HG03064 (cell line): ENCODE results near the gene MRPS5.

ENCODE experiments used
- ATAC-seq: cut with Tn5 transposase; IDR thresholded peaks from one replicate; pipeline ENCODE4 v1.9.1; 2021; ENCODE audit warnings: low read depth; ENCODE audit not compliant: unreplicated experiment

The MRPS5 gene

DNA sequence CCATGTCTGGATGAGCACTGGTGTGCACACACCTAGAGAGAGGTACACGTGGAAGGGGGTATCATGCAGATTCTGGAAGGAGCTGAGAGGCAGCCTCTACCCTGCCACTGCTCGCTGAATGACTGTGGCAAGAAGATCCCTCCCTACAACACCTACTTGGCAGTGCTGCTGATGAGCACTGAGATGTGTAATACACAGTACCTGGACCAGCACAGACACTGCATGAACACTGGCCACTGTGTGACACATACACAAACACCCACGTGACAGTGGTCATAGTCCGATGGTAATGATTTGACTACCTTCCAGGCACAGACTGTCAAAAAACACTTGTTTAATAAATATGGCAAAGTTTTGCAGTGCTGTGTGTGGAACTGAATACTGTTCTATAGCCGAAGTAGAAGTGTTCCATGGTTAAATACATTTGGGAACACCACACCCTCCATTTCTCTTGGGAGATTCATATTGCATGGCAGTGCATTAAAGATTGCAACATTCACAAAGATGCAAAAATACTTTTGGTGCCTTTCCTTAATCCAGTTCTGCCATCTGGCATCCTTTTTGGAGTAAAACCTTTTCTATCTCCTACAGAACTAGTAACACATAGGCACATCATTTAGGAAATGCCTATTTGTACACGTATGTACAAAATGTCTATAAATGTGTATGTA is 29.6 kb downstream of the MRPS5 start:
- ATAC-seq, result no peak

DNA sequence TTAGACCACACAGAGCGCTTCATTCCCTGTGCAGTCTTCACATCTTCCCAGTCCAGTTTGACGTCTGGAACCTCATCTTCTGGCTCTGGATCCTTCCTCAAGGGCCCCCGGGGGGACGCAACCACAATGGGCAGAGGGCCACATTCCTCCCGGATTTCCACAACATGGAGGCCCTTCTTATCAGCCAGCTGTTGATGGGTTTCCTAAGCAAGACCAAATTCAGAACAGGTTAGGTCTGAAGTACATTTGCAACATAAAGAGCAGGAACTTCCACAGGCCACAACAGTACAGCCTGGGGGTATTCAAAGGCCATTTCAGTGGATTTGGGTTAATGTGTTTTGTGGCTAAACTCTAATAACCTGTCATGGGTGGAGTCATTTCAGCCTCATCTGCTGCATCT is 34.2 kb downstream of the MRPS5 start:
- no peak for ATAC-seq

DNA sequence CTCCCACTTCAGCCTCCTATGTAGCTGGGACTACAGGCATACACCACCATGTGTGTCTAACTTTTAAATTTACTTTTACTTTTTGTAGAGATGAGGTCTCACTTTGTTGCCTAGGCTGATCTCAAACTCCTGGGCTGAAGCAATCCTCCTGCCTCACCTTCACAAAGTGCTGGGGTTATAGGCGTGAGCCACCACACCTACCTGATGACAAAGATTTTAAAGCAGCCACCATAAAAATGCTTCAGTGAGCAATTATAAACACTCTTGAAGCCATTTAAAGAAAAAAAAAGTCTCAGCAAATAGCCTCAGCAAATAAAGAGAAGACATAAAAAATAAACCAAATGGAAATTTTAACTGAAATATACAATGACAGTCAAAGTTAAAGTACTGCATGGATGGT is 35.6 kb downstream of the MRPS5 start:
- no peak for ATAC-seq

DNA sequence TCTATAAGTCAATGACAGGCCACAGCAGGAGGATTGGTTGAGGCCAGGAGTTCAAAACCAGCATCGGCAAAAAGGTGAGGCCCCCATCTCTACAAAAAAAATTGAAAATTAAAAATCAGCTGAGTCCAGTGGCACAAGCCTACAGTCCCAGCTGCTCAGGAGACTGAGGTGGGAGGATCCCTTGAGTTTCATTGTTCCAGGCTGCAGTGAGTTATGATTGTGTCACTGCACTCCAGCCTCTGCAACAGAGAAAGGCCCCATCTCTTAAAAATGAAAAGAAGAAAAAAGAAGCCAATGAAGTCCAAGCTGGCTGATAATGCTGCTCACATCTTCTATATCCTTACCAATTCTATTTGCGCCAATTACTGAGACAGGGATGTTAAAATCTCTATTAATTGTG is 39.1 kb downstream of the MRPS5 start:
- ATAC-seq, result no peak

DNA sequence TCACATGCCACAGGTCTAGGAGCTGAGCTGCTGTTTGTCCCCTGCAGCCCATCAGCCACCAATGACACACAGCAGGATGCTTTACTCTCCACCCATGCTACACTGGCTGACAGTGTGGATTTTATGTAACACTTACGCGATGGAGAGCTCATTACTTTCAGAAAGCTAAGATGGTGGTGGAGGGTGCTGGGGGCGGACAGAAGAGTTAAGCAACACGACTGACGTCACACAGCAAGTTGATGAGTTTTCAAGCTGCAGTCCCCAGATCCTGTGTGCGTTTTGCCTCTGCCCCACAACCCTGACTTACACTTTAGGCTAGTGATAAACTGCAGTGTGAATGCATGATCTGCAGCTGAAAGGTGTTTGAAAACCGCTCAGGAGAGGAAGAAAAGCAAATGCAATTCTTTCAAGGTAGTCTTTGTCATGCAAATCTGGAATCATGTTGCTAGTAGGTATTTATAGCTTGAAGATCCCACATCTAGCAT is 42.4 kb downstream of the MRPS5 start:
- no peak for ATAC-seq

DNA sequence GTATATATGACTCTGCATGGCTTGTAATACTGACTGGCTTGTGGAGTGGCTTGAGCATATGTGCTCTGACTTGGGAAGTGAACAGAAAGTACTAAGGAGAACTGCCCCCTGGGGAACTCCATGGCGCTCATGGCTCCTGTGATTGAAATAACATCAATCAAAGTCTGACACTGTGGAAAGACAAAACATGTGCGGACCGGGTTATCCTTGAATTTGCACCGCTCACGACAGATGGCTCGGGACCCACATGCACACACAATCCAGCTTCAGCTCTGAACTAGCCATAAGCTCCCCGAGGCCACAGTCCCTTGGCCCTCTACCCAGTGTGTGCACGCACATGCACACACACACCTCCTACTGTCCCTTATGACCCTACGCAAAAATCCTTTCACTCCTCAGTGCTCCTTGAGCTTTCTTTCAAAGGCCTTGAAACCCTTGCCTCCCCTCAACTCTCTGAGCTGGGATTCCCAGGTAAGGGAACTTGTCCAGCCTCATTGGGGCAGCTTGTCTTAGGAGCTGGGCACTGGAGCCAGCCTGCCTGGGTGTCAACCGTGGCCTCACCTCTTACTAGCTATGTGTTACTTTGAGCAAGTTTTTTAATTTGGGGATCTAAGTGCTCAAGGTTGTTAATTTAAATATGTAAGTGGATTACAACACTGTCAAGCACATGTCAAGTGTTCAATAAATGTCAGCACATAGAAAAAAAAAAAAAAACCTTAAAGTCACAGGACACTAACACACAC is 43.6 kb downstream of the MRPS5 start:
- ATAC-seq, result no peak

DNA sequence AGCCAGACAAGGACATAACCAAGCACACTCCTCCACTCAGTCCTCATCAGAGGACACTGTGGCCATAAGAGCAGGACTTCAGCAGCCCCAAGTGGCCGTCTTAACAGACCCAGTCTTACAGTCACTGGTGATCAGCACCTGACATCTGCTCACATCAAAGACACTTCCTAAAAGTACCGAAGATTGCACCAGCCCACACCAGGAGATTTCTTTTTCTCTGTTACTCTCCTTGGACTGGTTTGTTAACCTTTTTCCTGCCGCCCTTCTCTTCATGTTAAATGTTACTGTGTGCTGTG is 44.1 kb downstream of the MRPS5 start:
- ATAC-seq, result no peak

DNA sequence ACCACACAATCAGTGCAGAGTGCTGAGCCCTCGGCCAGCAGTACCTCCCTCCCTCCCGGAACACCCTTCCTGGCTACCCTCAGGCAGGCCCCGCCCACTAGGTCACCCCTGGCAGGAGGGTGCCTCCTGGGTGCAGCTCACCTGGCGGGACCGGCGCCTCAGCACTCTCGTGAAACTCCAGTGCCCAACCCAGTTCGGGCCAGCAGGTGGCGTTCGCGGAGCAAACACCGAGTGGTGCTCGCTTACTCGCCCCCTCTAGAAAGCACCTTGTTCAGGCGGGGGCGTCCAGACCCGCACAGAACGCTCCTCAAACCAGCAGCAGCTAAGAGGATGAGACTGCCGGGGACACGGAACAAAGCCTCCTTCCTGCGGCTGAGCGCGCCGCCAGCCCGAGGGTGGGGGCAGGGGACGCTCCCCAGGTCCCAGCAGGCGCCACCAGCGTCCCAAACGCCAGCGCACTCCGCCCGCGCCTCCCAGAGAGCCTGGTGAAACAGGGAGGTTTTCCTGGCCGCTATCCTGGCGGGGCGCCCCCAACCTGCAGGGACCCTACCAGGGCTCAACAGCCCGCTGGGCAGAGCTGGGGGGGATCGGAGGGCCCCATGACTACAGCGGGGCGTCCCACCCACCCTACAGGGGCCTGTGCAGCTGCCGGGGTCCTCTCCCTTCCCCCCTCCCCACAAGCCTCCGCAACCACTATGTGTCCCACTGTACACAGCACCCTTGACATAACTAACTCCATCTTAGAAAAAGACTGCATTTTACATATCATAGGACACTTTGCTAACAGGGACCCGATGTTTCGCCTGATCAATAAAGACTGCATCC is 44.7 kb downstream of the MRPS5 start:
- peak; percentile 73 for ATAC-seq

DNA sequence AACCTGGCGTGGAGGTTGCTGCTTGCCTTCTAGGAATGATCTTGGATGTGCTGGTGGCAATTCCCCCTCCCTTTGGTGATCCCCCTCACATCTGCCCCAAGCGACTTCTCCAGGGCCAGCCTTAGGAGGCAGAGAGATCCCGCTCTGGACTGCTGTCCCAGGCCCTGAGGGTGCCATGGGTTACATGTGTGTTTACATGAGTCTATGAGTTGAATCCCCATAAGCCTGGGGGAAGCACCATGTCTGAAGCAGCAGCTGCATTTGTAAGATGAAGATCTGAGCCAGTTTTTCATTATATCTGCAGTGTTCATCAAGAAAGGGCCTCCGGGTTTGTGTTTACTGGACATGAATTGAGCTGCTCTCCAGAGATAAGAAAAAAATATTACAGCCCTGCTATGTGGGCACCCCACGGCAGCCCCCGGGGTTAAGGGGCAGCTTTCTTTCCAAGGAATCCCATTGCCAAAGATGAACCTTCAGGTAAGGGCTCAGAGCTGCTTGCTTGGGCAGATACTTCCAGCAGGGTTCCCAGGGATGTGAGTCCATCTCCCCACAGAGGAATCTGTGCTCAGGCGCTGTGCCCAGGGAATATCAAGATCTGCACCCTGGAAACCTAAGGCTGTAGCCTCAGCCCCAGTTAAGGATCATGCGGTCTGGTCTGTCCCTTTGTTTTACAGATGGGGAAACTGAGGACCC is 46.0 kb downstream of the MRPS5 start:
- no peak for ATAC-seq

DNA sequence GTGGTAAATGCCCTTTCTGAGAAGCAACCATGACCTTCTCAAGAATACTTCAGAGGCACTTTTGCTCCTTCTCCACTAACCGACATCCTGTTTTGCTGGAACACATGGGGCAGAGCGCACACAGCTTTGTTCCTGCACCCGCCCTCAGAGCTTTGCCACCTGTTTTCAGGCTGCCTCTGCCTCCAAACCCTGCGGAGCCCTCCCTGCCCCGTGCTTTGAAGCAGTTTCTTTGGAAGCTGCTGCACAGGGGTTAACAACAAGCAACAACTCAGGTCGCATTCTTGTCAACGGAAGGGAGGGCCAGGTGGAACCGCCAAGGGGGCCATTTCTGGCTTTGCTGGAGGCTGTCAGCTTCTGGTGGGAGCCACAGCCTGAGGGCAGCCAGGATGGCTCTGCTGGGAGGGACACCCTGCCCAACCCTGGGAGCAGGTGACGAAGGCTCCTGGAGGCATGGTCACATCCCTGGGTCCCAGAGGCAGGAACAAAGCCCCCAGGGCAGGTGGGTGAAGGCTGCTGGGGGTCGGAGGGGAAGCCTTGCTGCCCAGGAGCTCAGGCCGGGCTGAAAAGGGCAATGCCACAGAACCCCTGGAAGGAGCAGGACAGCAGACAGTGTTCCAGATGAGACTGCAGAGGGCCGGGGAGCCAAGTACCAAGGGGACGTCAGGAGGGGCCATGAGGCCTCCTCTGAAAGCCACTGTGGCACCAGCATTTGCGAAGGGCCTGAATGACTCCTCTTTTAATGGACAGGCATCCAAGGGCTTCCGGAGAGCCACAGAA is 46.8 kb downstream of the MRPS5 start:
- no peak for ATAC-seq

DNA sequence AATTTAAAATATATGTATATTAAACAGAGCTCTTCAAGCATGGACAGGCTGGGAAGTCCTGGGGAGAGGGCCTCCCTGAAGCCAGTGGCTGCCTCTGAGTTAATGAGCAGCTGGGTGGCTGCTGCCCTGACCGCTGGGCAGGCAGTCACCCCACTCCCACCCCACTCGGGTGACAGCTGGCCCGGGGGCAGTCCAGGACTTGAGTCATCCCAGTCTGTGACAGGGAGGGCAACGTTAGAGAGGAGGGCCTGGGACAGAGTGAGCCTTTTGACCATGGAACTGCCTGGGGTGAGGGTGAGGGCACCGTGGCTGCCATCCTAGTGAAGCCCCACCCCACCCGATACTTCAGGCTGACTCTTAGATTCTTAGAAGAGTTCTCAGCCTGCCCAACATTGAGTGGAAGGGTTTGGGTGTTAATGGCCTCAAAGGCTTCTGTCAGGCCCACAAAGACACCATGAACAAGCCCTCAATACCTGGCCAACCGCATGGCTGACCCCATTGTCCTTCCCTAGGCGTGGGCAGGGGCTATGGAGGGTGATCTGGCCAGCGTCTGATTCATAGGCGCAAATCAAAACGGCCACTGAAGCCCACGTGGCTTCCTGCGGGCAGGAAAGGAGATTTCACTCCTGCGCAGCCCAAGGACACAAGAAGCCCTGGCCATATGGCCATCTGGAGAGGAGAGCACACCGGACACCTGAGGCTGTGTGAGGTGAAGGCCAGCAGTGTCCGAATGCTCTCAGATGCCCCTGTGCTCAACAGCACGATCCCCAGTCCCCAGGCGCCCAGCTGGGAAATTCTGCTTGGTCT is 47.5 kb downstream of the MRPS5 start:
- ATAC-seq, result no peak

DNA sequence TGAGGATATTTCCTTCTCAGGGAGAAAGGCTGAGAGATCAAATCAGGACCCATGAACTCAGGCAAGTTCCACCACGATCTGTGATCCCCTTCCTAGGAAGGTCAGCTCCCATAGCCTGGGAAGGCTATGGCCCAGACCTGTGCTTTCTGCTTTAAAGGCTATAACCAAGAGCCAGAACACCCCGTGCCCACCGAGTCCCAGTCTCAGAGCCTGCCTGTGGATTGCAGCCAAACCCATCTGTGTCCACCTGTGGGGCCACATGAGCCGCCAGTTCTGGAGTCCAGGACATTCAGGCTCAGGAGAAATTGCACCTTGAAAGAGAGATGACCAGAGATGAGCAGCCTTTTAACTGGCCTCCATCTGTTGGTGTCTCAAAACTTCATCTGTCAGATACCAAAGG is 49.2 kb downstream of the MRPS5 start:
- ATAC-seq, result no peak

DNA sequence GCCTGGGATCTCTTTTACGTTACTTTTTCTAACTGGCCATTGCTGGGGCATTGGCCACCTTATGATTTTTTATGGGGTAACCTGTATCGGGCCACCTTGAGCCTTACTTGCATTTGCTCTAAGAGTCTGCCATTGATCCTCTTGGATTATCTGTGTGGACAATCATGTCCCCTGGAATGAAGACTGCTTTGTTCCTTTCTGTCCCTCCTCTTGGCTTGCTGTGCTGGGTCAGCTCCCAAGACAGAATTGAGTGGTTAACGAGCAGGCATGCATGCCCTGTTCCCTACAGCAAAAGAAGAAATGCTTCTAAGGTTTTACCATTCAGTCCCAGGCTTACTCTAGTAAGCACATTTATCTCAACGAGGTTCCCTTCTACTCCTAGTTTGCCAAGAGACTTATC is 49.8 kb downstream of the MRPS5 start:
- ATAC-seq, result no peak

DNA sequence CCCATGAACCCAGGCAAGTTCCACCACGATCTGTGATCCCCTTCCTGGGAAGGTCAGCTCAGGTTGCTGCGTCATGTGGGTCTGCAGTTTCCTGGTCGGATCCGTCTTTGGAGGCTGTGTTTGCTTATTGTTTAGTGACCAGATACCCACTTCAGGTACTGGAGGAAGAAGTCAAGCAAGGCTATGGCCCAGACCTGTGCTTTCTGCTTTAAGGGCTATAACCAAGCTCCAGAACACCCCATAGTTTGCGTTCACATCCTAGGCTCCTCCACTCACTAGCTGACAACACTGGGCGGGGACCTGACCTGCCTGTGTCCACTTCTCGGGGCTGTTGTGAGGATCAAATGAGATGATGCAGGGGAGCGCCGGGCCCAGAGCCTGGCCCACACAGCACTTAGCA is 52.1 kb downstream of the MRPS5 start:
- ATAC-seq, result no peak

DNA sequence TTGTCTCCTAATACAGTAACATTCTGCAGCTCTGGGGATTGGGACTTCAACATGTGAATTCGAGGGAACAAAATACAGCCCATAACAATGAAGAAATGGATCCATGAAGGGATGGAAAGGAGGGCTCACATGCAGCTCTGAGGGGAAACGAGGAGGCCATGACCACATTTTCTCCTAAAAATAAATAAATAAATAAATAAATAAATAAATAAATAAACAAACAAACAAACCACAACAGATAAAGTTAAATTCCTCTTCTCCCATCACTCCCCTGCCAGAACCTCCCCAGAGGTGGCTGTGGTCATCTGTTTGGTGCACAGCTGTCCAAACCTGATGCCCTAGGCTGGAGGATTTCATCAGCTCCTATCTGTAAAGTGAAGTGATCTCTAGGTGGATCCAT is 53.4 kb downstream of the MRPS5 start:
- ATAC-seq, result no peak

DNA sequence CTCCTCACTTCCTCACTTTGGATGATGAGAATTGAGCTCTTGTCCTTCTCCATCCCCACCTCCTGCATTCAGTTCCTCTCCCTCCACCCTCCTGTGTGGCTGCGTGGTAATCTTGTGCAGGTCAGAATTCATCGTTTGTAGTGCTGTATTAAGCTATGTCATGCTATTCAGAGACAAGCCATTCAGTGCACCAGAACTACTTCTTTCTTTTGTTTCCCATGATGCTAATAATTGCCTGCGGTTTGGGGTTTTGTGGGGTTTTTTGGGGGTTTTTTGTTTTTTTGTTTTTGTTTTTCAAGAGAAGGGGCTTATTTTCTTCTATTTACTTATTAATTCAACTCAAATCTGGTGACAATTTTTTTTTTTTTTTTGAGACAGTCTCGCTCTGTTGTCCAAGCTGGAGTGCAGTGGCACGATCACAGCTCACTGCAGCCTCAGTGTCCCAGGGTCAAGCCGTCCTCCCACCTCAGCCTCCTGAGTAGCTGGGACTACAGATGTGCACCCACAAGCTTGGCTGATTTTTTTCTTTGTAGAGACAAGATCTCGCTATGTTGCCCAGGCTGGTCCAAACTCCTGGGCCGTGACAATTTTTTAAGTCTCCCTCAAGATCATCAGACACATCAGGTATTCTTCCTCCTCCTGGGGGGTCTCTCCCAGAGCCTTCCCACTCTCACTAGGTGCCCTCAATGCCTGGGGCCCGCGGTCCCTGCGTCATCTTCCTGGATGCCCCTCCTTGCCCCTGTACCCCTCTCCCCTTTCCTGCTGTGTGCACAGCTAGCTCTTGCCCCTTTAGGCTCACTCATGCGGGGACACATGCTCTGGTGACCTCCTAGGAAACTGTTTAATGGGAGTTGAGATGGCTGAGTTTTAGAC is 58.3 kb downstream of the MRPS5 start:
- ATAC-seq, result no peak

DNA sequence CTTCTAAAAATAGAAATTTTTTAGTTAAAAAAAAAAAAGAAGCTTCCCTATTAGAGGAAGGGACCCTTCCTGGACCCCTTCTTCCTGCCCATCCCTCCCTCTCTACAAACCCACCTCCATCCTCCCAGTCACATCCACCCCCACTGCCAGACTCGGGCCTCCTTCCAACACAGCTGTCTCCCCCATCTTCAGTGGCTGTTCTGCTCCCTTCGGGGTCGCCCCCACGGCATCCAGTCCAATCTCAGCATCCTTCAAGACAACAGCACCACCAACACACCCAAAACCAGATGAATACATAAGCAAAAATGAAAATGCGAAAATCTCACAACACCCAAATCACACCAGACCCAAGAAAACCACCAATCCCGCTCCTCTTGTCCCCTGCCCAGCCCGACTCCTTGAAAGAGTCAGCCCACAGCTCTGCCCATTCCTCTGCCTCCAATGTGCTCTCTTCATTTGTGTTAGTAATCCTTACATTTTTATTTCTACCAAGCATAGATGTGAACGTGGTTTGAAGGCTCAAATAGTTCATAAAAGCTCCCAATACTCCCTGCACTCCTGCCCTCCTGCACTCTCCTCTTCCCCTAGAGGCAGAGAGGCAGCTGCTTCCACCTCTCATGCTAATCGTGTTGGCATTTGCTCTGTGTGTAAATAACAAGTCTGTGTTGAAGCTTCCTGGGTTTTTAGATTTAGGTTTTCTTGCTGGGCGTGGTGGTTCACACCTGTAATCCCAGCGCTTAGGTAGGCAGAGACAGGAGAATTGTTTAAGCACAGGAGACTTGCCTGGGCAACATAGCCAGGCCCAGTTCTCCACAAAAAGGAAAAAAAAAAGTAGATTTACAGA is 59.1 kb downstream of the MRPS5 start:
- no peak for ATAC-seq
